ENCODE measurements around the gene ARRB1.

The ARRB1 gene

DNA sequence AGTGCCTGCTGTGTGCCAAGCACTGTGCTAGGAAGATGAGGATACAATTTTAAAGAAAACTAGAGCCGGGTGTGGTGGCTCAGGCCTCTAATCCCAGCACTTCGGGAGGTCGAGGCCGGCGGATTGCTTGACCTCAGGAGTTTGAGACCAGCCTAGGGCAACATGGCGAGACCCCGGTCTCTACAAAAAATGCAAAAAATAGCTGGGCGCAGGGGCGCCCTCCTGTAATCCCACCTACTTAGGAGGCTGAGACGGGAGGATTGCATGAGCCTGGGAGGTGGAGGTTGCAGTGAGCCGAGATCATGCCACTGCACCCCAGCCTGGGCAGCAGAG, 102.6 kb downstream of the ARRB1 start:
- TF ChIP-seq, protein P1, sequence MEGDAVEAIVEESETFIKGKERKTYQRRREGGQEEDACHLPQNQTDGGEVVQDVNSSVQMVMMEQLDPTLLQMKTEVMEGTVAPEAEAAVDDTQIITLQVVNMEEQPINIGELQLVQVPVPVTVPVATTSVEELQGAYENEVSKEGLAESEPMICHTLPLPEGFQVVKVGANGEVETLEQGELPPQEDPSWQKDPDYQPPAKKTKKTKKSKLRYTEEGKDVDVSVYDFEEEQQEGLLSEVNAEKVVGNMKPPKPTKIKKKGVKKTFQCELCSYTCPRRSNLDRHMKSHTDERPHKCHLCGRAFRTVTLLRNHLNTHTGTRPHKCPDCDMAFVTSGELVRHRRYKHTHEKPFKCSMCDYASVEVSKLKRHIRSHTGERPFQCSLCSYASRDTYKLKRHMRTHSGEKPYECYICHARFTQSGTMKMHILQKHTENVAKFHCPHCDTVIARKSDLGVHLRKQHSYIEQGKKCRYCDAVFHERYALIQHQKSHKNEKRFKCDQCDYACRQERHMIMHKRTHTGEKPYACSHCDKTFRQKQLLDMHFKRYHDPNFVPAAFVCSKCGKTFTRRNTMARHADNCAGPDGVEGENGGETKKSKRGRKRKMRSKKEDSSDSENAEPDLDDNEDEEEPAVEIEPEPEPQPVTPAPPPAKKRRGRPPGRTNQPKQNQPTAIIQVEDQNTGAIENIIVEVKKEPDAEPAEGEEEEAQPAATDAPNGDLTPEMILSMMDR (IDR thresholded peaks at IDR 0.05; ENCODE audit: low read depth, low read length): no peak
- no peak overlapping the region for H3K4me3 ChIP-seq (ENCODE audit: low read depth, low read length)

DNA sequence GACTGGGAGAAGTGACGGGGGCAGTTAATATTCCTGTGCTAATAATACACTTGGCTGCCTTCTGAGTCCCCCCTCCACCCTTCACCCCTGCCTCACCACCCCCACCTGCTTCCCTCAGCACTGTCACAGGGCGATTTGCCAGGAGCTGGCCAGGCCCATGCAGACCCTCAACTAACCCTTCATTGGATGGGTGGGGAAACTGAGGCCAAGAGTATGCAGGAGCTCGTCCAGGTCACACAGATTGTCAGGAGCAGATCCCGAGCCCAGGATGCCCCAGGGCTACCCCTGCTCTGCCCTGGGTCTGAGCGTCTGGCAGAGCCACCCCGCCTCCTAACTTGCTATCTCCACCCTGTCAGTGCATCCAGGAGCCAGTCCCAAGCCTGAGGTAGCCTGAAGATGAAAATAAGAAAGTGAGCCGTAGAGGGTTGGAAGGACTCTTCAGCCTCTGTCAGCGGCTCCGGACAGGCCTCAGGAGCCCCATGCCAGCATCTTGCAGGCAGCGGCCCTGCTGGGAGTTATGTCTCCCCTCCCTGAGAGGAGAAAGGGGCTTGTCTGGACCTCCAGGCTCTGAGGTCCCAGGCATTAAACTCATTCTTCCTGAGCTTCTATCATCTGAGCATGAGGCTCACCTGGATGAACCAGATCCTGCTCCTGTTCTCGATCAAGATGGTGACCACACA, 104.7 kb downstream of the ARRB1 start:
- no peak overlapping the region for H3K4me3 ChIP-seq (ENCODE audit: low read depth, low read length)
- TF ChIP-seq, protein P1 (IDR thresholded peaks at IDR 0.05; ENCODE audit: low read depth, low read length): no peak

DNA sequence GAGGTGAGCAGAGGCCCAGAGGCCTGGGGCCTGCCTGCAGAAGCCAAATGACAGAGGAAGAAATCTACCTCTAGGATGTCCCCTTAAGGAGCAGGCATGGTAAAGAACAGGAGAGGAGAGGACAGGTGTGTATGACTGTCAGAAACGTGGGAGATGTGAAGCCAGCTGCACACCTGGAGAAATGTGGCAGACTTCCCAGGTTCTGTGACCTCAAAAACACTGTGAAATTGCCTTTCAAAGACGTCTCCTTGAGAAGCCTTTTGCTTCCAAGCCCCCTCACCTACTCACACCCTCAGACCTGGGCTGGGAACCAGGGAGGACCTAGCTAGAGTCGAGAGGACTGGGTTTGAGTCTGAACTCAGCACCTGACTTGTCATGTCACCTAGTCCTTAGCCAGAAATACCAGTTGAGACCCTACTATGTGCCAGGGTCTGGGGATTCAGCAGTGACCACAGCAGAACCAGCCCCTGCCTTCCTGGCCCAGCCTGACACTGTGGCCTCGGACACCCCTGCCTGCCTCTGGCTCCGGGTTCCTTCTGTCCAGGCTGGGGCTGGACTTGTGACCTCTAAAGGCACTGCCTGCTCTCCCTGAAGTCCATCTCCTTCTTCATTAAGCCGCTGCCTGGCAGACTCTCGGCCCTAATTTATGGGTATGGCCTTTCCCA, 105.3 kb downstream of the ARRB1 start:
- no peak overlapping the region for H3K4me3 ChIP-seq (ENCODE audit: low read depth, low read length)
- TF ChIP-seq, protein P1 (IDR thresholded peaks at IDR 0.05; ENCODE audit: low read depth, low read length): no peak

DNA sequence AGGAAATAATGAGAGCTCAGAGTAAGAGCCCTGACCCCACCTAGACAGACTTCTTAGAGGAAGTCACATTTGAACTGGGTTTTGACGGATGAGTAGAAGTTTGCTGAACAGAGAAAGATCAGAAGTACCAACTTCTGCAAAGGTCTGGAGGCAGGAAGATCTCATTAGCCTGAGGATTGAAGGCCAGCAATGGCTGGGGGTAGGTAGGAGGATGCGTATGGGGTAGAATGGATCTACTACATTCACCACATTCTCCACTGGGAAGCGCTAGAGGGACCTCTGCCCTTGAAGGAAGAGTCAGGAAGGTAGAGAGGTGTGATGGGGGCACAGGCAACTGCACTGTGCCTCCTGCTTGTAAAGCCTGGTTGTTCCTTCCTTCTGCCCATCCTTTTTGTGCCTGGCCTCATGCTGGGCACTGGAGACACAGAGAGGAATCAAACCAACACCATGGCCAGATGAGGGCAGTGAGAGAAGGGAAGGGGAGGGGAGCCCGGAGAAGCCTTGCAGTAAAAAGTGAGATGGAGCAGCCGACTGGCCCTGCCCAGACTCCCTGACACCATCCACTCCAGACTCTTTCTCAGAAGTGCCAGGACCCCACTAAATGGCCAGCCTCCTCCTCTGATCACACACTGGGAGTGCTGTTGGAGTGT, 106.0 kb downstream of the ARRB1 start:
- TF ChIP-seq, protein P1 (IDR thresholded peaks at IDR 0.05; ENCODE audit: low read depth, low read length): no peak
- no peak overlapping the region for H3K4me3 ChIP-seq (ENCODE audit: low read depth, low read length)

DNA sequence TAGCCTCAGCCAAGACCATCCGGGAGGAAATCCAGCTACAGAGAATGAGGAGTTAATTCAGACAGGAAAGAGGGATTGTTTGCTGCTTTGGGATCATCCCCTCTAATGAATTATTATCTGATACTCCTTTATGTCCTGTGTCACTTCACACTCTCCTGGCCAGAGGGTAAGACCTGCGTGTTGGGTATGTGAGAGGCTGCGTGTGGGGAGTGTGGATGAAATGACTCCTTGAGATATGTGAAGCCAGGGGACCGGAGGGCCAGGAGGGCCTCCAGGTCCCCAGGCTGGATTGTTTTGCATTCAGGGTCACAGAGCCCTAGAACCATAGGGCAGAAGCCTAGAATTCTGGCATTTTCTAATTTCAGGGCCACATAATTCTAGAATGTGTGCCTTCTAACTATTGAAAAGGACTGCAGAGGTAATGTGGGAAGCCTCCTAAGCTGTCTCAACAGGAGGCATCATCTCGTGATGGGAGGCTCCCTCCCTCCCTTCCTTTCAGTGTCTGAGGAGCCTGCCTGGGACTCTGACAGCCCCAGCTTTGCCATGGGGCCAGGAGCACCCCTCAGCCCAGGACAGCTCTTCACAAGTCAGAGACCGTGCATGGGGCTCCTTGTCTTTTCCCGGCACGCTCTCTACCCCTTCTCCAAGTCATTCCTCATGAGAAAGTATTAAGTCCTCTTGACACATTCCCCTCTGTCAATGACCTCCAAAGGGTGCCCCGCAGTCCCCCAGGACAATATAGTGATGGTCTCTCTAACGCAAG, 107.2 kb downstream of the ARRB1 start:
- no peak overlapping the region for H3K4me3 ChIP-seq (ENCODE audit: low read depth, low read length)
- TF ChIP-seq, protein P1 (IDR thresholded peaks at IDR 0.05; ENCODE audit: low read depth, low read length): no peak

DNA sequence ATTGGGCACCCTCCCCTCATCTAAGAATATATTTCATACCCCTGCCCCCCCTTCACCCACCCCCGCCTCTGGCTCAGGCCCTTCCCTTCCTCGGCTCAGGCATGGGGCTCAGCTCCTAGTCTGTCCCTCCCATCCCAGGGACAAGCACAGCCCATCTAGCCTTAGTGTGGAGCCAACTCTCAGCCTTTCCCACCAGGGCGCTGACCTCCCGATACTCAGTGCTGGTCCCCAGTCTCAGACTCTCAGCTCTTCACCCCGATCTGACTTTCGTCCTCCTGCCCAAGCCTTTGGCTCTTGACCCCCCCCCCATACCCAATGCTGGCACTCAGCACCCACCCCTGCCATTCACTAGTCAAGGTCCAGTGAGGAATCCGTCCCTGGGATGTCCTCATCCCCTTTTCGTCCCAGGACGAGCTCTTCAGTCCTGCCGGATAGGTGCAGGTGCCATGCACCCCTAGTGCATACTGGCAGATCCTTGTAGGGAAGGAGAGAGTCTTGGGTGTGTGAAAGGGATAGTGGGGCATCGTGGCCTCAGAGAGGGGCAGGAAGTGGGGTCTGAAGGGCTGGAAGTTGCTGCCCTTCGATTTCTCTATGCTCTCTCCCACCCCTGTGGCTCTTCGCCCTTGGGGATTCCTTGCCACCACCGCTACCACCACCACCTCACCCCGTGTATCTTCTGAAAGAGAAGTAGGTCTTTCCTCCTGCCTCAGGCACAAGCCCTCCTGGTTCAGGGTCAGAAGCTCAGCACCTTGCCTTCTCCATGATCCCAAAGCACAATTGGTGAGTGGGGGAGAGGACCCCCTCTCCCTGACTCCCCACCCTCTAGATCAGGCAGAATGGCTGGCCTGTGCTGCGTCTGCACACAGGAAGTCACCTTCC, 108.5 kb downstream of the ARRB1 start:
- H3K4me3 ChIP-seq (ENCODE audit: low read depth, low read length): no peak overlapping the region
- TF ChIP-seq, protein P1 (IDR thresholded peaks at IDR 0.05; ENCODE audit: low read depth, low read length): no peak

Data from WI38 (cell line).